ENCODE results near the gene LMNTD2. TPM values are rescaled to one million over a fixed set of nuclear protein-coding genes. Genes with fewer than 3 reads are reported as not detected.

LMNTD2 gene
- total RNA-seq, 1 donor = 2.2 TPM

GRCh38 chr11:596374-596773 lies 35.8 kb upstream of the LMNTD2 start:
- TF ChIP-seq, protein P1, sequence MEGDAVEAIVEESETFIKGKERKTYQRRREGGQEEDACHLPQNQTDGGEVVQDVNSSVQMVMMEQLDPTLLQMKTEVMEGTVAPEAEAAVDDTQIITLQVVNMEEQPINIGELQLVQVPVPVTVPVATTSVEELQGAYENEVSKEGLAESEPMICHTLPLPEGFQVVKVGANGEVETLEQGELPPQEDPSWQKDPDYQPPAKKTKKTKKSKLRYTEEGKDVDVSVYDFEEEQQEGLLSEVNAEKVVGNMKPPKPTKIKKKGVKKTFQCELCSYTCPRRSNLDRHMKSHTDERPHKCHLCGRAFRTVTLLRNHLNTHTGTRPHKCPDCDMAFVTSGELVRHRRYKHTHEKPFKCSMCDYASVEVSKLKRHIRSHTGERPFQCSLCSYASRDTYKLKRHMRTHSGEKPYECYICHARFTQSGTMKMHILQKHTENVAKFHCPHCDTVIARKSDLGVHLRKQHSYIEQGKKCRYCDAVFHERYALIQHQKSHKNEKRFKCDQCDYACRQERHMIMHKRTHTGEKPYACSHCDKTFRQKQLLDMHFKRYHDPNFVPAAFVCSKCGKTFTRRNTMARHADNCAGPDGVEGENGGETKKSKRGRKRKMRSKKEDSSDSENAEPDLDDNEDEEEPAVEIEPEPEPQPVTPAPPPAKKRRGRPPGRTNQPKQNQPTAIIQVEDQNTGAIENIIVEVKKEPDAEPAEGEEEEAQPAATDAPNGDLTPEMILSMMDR (IDR thresholded peaks at IDR 0.05; ENCODE audit: insufficient read depth, low read depth, low read length) = no peak
- DNase-seq (ENCODE audit: low read depth) = no peak
- no peak overlapping the region for H3K4me3 ChIP-seq (ENCODE audit: low read depth, low read length)

- DNase-seq (ENCODE audit: low read depth) = no peak
- no peak overlapping the region for H3K4me3 ChIP-seq (ENCODE audit: low read depth, low read length)
- TF ChIP-seq, protein P1 (IDR thresholded peaks at IDR 0.05; ENCODE audit: insufficient read depth, low read depth, low read length) = no peak
Measured at GRCh38 chr11:595400-595799, 34.9 kb upstream of the LMNTD2 start.

DNA sequence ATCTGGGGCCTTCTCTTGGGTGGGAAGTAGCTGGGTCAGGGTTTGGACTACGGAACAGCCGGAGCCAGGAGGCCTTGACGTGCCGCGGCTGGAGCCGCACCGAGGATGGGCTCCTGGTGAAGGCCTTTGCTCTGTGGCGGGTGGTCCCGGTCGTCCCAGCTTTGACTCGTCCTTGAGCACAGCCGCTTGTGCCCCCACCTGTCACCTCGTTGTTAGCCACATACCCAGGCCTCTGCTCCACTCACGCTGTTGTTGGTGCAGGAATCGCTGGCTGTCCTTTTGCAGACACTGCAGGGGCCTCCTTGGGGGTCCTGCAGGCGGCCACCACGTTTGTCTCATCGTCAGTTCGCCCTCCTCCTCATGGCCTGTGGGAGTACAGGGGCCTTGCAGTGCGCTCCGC lies 32.8 kb upstream of the LMNTD2 start:
- no peak overlapping the region for H3K4me3 ChIP-seq (ENCODE audit: low read depth, low read length)
- no peak for DNase-seq (ENCODE audit: low read depth)
- TF ChIP-seq, protein P1 (IDR thresholded peaks at IDR 0.05; ENCODE audit: insufficient read depth, low read depth, low read length) = no peak

DNA sequence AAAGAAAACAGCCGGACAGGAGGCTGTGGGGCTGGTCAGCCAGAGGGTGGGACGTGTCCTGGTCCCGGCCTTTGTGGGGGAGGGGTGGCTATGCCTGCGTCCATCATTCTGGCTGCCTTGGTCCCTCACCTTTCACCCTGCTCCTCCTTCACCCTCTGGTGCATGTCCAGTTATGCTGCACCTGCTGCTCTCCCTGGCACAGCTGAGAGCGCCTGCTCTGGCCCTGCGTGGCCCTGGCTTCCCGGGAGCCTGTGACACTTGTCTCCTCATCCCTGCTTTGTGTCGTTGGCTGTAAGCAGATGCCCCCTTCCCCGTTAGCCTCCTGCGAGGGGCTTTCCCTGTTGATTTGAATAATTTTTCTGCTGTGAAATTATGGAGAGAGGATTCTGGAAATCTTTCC lies 32.4 kb upstream of the LMNTD2 start:
- H3K4me3 ChIP-seq (ENCODE audit: low read depth, low read length) = no peak overlapping the region
- no peak for DNase-seq (ENCODE audit: low read depth)
- TF ChIP-seq, protein P1 (IDR thresholded peaks at IDR 0.05; ENCODE audit: insufficient read depth, low read depth, low read length) = no peak

DNA sequence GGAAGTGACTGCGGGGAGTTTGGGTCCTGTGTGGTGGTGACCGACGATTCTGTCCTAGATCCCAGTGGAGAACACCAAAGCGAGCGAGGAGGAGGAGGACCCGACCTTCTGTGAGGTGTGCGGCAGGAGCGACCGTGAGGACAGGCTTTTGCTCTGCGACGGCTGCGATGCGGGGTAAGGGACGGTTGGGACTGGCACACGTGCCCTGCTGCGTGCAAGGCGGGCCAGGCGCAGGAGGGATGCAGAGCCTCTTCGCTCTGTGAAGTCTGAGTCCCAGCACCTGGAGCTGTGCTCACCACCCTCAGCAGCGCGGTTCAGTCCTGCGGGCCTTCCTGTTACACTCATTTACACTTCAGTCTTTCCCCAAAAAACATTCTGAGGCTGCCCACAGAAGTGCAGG lies 32.0 kb upstream of the LMNTD2 start:
- TF ChIP-seq, protein P1 (IDR thresholded peaks at IDR 0.05; ENCODE audit: insufficient read depth, low read depth, low read length) = no peak
- DNase-seq (ENCODE audit: low read depth) = no peak
- no peak overlapping the region for H3K4me3 ChIP-seq (ENCODE audit: low read depth, low read length)

GRCh38 chr11:590997-591396 lies 30.5 kb upstream of the LMNTD2 start:
- no peak for DNase-seq (ENCODE audit: low read depth)
- TF ChIP-seq, protein P1 (IDR thresholded peaks at IDR 0.05; ENCODE audit: insufficient read depth, low read depth, low read length) = no peak
- H3K4me3 ChIP-seq (ENCODE audit: low read depth, low read length) = no peak overlapping the region

- TF ChIP-seq, protein P1 (IDR thresholded peaks at IDR 0.05; ENCODE audit: insufficient read depth, low read depth, low read length) = no peak
- DNase-seq (ENCODE audit: low read depth) = no peak
- no peak overlapping the region for H3K4me3 ChIP-seq (ENCODE audit: low read depth, low read length)
Measured at GRCh38 chr11:589798-590197, 29.3 kb upstream of the LMNTD2 start.
